NOMO-1 treated with dmso at 0.1 percent for 144 hours (cell line): ENCODE measurements around the gene POMGNT1.

Source experiments
- DNase-seq: peaks from one replicate; lab custom pipeline; 2025; ENCODE audit not compliant: unreplicated experiment; lab: John Stamatoyannopoulos, UW

POMGNT1 gene

DNA sequence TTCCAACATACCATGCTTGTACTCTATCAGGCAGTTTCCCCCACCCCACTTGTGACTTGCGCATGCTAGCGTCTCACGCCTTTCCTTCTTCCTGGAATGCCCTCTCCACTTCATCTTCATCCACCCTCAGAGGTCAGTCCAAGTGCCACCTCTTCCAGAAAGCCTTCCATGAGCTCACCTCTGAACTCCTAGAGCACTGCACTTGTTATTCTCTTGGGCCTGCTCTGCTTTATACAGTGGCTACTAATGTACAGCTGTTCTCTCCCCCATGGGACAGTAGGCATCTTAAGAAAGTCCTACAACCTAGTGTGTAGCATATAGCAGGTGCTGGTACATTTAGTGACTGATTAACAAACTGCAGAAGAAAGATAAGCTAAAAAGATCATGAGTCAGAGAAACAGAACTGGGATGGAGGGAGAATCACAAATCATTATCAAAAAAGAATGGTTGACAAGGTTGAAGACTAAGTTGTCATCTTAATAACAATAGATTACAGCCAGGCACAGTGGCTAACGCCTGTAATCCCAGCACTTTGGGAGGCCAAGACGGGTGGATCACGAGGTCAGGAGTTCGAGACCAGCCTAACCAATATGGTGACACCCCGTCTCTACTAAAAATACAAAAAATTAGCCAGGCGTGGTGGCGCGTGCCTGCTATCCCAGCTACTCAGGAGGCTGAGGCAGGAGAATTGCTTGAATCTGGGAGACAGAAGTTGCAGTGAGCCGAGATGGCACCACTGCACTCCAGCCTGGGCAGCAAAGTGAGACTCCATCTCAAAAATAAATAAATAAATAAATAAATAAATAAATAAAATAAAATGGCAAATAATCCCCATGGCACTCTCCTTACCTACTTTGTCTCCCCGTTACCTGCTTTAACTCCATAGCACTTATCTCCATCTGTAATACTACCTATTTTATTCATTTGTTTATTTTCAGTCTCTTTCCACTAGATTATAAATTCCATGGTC lies 39.6 kb downstream of the POMGNT1 start:
- DNase-seq: no peak

DNA sequence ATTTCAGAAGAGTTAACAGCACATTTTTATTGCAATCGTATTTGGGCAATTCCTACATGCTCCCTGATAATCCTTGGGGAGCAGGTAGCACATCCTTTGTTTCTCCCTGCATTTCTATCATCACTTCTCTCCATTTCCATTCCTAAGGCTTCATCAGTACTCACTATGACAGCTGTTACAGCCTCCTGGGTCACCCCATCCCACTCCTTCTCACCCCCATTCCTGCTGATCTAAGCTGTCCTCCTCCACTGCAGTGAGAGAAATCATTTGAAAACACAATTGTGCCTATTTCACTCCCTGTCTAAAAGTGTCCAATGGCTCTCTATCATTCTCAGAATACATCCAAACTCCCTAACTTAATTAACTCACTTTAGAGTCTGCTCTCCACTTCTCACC lies 40.3 kb downstream of the POMGNT1 start:
- no peak for DNase-seq

DNA sequence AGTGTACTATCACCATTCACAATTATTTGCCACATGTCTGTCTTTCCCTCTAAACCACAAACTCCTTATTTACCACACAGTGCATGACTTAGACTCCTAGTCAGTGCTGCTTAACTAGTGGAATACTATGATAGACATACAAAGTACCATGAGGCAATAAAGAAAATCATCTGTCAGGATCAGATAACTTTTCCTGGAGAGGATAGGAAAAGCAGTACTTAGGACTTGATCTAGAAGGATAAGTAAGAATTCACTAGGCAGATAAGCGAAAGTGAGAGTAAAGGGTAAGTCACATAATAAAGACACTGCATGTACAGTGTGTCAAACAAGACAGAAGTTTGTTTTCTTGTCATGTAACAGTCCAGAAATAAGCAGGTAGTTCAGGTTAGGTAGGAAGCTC lies 44.5 kb downstream of the POMGNT1 start:
- no peak for DNase-seq

DNA sequence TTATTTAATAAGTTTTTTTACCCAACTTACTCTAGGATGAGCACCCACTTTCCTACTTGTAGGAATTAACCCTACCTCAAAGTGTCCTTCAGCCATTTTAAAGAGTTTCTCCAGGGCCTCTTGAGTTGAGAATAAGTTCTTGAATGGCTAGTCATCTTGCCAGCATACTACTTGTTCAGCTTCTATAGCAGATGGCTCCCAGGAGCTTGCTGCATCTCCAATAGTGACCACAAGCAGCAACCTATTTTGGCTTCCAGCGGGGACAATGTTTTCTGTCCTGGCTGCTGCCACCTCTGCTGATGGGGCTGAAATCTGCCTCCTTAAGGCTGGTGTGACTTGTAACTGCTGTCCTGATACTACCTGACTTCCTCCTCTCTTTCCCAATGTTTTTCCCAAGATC lies 45.0 kb downstream of the POMGNT1 start:
- DNase-seq: no peak

DNA sequence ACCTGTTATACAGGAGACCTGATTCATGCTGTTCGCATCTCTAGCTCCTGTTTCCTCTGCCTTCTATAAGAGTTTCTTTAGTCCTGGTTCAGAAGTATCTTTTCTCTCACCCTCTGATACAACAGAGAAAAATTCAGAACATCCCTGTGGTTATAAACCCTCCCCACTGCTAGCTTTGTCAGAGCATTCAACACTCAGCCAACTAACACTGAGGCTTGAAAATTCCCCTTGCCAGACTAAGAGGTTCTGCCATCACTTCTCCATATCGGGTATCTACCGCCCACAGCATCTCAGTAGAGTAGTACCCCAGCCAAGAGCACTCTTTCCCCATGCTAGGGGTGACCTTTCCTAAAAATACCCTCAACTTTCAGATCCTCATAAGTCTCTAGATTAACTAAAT lies 46.2 kb downstream of the POMGNT1 start:
- no peak for DNase-seq

- DNase-seq: no peak
Observed at GRCh38 chr1:46150085-46150484, 48.1 kb downstream of the POMGNT1 start.

DNA sequence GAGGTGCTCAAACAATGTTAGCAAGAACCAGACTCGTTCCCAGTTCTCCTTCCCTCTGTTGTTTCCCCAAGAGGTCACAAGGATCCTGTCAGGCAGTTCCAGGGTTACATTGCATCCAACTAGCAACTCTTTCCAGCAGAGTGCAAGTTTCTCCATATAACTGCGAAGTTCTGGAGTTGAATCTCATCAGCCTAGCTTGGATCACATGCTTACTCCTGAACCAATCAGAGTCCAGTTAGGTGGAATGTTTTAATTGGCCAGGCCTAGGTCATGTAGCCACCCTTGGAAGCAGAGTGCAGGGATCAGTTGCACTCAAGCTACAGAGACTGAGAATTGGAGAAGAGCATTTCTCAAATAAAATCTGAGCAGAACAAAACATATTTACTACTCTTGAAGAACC lies 49.9 kb downstream of the POMGNT1 start:
- DNase-seq: no peak
